NCI-H2081 (cell line): ENCODE measurements around the gene CRTC1.
"Not testable (repeated sequence)": the region's sequence is repeated elsewhere in the genome, so short reads cannot be mapped to it uniquely, and the experiment has no call there.

Experiments used
- DNase-seq, 2 experiments: peaks; one replicate each; lab custom pipeline; 2025; lab: John Stamatoyannopoulos, UW

The CRTC1 gene

DNA sequence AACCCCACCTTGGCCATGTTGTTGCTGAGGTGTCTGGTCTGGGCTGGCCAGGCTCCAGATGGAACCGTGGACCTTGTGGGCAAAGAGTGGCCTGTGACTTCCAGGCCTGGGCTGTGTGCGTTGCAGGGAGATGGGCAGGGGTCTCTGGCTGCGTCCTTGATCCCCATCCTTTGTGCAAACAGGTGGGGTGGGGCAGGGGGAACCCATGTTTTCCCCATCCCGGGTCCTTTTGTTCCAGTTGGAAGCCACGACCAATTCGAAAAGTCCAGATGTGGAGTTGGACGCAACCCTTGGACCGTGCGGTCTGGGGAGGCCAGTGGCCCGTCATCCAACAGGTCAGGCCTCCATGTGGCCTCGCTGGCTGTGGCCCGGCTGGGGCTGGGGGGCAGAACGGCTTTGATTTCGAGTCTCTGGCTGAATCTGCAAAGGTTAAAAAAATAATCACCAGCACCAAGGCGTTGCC is 120.7 kb downstream of the CRTC1 start:
- no peak for DNase-seq

DNA sequence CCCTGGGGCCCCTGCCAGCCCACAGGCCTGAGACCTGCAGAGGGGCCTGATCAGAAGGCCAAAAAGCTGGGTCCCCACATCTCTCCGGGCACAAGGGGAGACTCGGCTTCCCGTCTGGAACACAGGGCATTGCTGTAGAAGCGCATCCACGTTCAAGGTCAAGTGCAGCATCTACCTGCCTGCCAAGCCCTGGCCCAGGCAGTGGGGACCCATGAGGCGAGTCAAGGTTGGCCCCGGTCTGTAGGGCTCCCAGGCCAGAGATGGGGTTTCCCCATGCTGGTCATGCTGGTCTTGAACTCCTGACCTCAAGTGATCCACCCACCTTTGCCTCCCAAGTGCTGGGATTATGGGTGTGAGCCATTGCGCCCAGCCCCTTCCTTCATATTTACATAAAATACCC is 121.2 kb downstream of the CRTC1 start:
- no peak for DNase-seq

DNA sequence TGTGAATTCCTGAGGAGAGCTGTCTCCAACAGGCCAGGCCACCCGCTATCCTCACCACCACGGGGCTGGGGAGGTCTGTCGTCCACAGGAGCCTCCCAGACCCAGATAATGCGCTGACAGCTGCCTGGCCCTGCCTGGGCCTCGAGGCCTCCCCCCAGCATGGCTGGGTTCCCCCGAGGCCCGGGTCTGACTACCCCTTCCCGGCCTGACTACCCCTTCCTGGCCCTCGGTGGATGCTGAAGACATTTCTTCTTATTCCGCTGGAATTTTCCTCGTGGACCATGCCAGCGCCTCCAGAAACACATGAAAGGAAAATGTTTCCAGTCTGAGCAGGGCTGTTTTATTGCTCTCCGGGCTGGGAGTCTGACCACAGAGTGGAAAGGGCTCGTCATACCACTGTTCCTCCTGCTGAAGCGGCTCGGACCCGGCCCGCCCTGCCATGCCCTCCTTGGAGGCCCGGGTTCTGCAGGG is 124.4 kb downstream of the CRTC1 start:
- DNase-seq: no peak

DNA sequence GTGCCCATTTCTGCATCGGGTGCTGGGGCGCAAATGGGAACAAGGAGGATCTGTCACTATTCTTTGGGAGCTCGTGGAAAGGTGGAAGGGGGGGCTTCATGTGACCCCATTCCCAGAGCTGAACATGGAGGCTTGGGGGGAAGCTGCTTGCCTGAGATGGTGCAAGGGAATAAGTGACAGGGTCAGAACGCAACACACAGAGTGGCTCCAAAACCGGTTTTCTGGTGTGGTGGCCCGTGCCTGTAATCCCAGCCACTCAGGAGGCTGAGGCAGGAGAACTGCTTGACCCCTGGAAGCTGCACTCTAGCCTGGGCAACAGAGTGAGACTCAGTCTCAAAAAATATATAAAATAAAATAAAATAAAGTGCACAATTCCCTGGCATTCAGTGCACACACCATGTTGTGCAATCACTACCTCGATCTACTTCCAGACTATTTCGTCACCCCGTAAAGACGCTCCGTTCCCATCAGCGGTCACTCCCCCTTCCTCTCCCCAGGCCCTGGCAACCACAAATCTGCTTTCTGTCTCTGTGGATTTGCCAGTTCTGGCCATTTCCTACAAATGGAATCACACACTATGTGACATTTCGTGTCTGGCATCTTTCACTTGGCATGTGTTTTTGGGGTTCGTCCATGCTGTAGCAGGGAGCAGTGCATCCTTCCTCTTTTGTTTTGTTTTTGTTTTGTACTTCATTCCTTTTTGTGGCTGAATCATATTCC is 125.8 kb downstream of the CRTC1 start:
- no peak for DNase-seq

DNA sequence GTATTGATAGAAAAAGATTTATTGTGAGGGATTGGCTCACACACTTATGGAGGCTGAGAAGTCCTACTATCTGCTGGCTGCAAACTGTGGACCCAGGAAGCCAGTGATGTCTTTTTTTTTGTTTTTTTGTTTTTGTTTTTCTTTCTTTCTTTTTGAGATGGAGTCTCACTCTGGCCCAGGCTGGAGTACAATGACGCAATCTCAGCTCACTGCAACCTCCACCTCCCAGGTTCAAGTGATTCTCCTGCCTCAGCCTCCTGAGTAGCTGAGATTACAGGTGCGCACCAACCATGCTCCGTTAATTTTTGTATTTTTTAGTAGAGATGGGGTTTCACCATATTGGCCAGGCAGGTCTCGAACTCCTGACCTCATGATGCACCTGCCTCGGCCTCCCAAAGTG is 128.2 kb downstream of the CRTC1 start:
- not testable (repeated sequence) for DNase-seq

DNA sequence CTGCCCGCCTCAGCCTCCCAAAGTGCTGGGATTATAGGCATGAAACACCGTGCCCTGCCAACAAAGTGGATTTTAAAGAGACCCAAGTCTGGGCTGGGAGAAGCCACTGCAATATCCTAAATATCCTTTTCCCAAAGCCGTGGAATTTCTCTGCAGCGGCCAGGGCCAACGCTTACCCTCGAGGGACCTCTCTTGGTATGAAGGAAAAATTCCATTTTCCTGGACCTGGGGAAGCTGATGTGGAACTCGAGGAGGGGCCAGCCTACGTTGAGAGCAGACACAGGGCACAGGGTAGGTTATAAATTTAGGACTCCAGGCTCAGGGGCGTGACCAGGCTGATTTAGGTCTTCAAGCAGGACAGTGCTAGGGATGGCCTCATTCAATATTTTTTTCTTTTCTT is 130.6 kb downstream of the CRTC1 start:
- no peak for DNase-seq

DNA sequence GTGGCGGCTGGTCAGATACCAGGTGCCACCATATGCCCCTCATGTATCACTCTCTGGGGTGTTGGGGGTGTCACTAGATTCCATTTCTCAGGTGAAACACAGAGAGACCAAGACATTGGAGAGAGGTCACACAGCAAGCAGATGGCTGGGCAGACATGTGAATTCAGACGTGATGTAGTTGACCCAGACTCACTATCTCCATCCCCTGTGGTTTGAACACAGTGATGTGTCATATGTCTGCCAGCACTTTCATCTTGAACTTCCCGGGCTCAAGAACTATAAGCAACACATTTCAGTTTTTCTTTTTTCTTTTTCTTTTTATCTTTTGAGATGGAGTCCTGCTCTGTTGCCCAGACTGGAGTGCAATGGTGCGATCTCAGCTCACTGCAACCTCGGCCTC is 132.2 kb downstream of the CRTC1 start:
- DNase-seq: no peak

DNA sequence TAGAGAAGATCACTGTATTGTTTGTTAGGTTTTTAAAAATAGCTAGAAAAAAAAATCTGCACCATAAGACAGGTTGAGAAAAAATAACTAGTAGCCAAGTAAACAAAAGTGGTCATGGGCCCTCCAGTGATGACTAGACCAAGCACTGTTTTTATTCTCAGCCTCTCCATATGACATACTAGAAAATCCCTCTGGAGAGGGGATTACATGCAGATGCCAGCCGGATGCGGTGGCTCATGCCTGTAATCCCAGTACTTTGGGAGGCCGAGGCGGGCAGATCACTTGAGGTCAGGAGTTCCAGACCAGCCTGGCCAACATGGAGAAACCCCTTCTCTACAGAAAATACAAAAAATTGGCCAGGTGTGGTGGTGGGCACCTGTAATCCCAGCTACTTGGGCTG is 133.2 kb downstream of the CRTC1 start:
- DNase-seq: not testable (repeated sequence)

DNA sequence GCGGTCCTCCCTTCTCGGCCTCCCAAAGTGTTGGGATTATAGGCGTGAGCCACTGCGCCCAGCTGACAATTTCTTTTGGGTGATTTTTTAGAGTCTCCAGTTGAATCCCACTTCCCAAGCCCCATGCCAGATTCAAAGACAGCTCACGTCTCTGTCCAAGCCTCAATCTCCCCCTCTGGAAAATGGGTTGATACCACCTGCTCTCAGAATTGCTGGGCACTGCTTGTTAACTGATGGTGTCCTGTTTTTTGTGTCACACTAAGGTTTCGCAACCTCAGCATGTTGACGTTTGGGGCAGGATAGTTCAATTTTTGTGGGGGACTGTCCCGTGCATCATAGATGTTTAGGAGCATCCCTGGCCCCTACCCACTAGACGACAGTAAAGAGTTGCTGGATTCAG is 134.1 kb downstream of the CRTC1 start:
- DNase-seq: no peak

DNA sequence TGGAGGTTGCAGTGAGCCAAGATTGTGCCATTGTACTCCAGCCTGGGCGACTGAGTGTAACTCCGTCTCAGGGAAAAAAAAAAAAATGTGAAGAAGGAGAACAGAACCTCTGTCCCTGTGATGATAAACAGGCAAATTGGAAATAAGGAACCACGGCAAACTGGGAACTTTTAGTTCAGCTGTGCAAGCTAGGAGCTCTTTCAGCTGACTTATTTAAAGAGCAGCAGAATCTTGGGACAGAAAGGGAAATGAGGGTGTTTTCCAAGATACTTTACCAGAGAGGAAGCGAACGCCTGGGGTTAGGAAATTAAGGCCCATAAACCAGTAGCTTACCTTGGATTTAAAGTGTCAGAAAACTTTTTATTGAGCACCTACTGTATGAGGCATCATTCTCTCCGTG is 145.3 kb downstream of the CRTC1 start:
- no peak for DNase-seq

DNA sequence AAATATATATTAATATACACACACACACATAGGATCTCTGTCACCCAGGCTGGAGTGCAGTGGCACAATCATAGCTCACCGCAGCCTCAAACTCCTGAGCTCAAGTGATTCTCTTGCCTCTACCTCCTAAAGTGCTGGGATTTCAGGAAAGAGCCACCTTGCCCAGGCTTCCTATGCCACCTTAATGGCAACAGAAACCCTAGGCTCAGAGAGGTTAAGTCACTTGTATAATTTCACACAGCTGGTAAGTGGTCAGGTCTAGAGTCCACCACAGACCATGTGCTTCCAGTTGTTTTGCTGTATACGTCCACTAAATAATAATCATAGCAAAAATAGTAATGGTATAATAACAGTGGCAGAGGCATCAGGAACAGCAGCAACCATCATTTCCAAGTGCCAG is 147.0 kb downstream of the CRTC1 start:
- no peak for DNase-seq

DNA sequence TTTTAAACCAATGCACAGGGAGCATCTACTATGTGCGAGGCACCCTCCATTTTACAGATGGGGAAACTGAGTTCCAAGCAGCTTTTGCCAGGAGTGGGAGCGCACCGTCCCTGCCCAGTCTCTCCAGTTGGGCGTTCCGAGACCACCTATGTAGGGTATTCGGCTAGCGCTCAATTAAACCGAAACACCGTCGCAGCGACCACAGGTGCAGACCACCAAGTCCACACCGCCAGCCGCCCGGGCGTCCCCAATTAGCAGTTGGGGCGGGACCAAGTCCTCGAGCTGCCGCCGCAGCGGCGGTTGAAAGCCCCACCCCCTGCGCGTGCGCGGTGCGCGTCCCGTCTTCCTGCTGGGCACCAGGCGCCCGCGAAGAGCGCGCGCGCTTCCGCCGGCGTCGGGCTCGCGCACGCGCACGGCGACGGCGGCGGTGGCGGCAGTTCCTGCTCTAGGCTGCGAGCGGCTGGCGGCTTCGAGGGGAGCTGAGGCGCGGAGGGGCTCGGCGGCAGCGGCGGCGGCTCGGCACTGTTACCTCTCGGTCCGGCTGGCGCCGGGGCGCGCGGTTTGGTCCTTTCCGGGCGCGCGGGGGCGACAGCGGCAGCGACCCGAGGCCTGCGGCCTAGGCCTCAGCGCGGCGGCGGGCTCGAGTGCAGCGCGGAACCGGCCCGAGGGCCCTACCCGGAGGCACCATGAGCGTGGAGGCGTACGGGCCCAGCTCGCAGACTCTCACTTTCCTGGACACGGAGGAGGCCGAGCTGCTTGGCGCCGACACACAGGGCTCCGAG is 148.2 kb downstream of the CRTC1 start, which contains the start of gene UPF1:
UPF1 (plus strand) TSS at position 436 of the 782 bp plus-strand sequence; CDS start at position 687, 251 bp downstream.
- DNase-seq: peak; percentile 93
